HepG2 (cell line): ENCODE results near the gene YIPF3. TPM values are rescaled to one million over a fixed set of nuclear protein-coding genes. Genes with fewer than 3 reads are reported as not detected.

Experiments used
- BRCA1 ChIP-seq: sonication (generic); formaldehyde crosslinking; IDR thresholded peaks from 2 replicates; pipeline ENCODE4 v1.4.0; 2020; ENCODE audit warnings: missing genetic modification reagents
- DR1 ChIP-seq: sonication (generic); formaldehyde crosslinking; IDR thresholded peaks from 2 replicates; pipeline ENCODE4 v1.8.0; 2021; ENCODE audit warnings: mild to moderate bottlenecking, missing genetic modification reagents, inconsistent platforms
- FOXP1 ChIP-seq, 2 experiments: fragments of 450-650 bp in 1 of 2; IDR thresholded peaks; 2 replicates each; pipeline ENCODE4 v1.6.1; 2017 to 2018; ENCODE audit warnings: antibody characterized with exemption in 1 of 2
- GATAD2A ChIP-seq: IDR thresholded peaks from 2 replicates; pipeline ENCODE4 v1.6.1; 2016
- KDM5B ChIP-seq: sonication (generic); formaldehyde crosslinking; IDR thresholded peaks from 2 replicates; pipeline ENCODE4 v1.4.0; 2020; ENCODE audit warnings: missing genetic modification reagents, mild to moderate bottlenecking, borderline replicate concordance
- NFYC ChIP-seq: IDR thresholded peaks from 2 replicates; pipeline ENCODE4 v1.6.1; 2016; ENCODE audit warnings: missing genetic modification reagents, missing compliant biosample characterization
- NR2F6 ChIP-seq, 2 experiments: IDR thresholded peaks; 2 replicates each; pipeline ENCODE4 v1.6.1; 2016; ENCODE audit warnings: antibody characterized with exemption in 1 of 2, mild to moderate bottlenecking in 1 of 2
- SP1 ChIP-seq, 2 experiments: fragments of 450-650 bp in 1 of 2; sonication (generic) in 1 of 2; formaldehyde crosslinking in 1 of 2; IDR thresholded peaks; 2 replicates each; pipeline versions ENCODE4 v1.4.0 to v1.6.1; 2016 to 2020; ENCODE audit warnings: missing genetic modification reagents in 1 of 2
- SP2 ChIP-seq: sonication (generic); formaldehyde crosslinking; IDR thresholded peaks from 2 replicates; pipeline ENCODE4 v1.5.1; 2020; ENCODE audit warnings: mild to moderate bottlenecking, missing genetic modification reagents
- SRSF4 ChIP-seq: fragments of 200-400 bp; formaldehyde crosslinking; IDR thresholded peaks from one replicate; pipeline ENCODE4 v1.6.1; 2018; ENCODE audit warnings: mild to moderate bottlenecking, low read depth, low read length, moderate library complexity; ENCODE audit not compliant: poor library complexity, severe bottlenecking
- ZFP36L1 ChIP-seq: sonication (generic); formaldehyde crosslinking; IDR thresholded peaks from 2 replicates; pipeline ENCODE4 v1.8.0; 2022; ENCODE audit warnings: mild to moderate bottlenecking, missing genetic modification reagents, moderate library complexity
- ZNF446 ChIP-seq: sonication (generic); formaldehyde crosslinking; IDR thresholded peaks from 2 replicates; pipeline ENCODE4 v1.5.0; 2020; ENCODE audit warnings: mild to moderate bottlenecking, missing genetic modification reagents
- ZNF460 ChIP-seq: sonication (generic); formaldehyde crosslinking; IDR thresholded peaks from 2 replicates; pipeline ENCODE4 v1.5.1; 2020; ENCODE audit warnings: missing genetic modification reagents, mild to moderate bottlenecking, borderline replicate concordance
- ZNF709 ChIP-seq: sonication (generic); formaldehyde crosslinking; IDR thresholded peaks from 2 replicates; pipeline ENCODE4 v1.5.0; 2020; ENCODE audit warnings: mild to moderate bottlenecking, missing genetic modification reagents
- ZNF724P ChIP-seq: sonication (generic); formaldehyde crosslinking; IDR thresholded peaks from 2 replicates; pipeline ENCODE4 v1.8.0; 2022; ENCODE audit warnings: missing genetic modification reagents, borderline replicate concordance
- polyA plus RNA-seq, 8 experiments: library from polyadenylated mRNA; depleted of rRNA in 3 of 8; stranded (reverse) in 7 of 8; unstranded in 1 of 8; fragments of >200 nt; fragmentation: Illumina TruSeq in 4 of 8; extraction: Trizol in 4 of 8; gene quantifications; 2 replicates each; pipeline versions ENCODE4 v1.2.1 to v1.2.3, GENCODE V29; 2011 to 2016; ENCODE audit warnings: low read depth in 4 of 8, missing spikeins in 1 of 8, mixed read lengths in 1 of 8; ENCODE audit not compliant: insufficient read depth in 1 of 8
- total RNA-seq, 5 experiments: library from RNA; depleted of rRNA; stranded (reverse); fragments of >200 nt; fragmentation: Illumina TruSeq; extraction: Trizol; gene quantifications; 2 replicates each; pipeline ENCODE4 v1.2.3, GENCODE V29; 2016; ENCODE audit warnings: low read depth in 1 of 5
- TF ChIP-seq, protein P1 (sequence below): sonication (generic); formaldehyde crosslinking; IDR thresholded peaks from 2 replicates; pipeline ENCODE4 v1.8.1; 2022; ENCODE audit warnings: mild to moderate bottlenecking, missing genetic modification reagents
- TF ChIP-seq, protein P2 (sequence below): sonication (generic); formaldehyde crosslinking; IDR thresholded peaks from 2 replicates; pipeline ENCODE4 v1.5.1; 2020; ENCODE audit warnings: mild to moderate bottlenecking, missing genetic modification reagents, moderate library complexity
- TF ChIP-seq, protein P3 (sequence below): sonication (generic); formaldehyde crosslinking; IDR thresholded peaks from 2 replicates; pipeline ENCODE4 v1.5.0; 2020; ENCODE audit warnings: mild to moderate bottlenecking, missing genetic modification reagents
- TF ChIP-seq, protein P4 (sequence below): sonication (generic); formaldehyde crosslinking; IDR thresholded peaks from 2 replicates; pipeline ENCODE4 v1.8.0; 2022; ENCODE audit warnings: mild to moderate bottlenecking, missing genetic modification reagents; ENCODE audit not compliant: insufficient replicate concordance

Gene YIPF3
- total and polyA plus RNA-seq, 2 of the 13 experiments (the other 11 are each of a cell fraction or from before 2014, with no cell fraction given): 107 to 206 TPM

DNA sequence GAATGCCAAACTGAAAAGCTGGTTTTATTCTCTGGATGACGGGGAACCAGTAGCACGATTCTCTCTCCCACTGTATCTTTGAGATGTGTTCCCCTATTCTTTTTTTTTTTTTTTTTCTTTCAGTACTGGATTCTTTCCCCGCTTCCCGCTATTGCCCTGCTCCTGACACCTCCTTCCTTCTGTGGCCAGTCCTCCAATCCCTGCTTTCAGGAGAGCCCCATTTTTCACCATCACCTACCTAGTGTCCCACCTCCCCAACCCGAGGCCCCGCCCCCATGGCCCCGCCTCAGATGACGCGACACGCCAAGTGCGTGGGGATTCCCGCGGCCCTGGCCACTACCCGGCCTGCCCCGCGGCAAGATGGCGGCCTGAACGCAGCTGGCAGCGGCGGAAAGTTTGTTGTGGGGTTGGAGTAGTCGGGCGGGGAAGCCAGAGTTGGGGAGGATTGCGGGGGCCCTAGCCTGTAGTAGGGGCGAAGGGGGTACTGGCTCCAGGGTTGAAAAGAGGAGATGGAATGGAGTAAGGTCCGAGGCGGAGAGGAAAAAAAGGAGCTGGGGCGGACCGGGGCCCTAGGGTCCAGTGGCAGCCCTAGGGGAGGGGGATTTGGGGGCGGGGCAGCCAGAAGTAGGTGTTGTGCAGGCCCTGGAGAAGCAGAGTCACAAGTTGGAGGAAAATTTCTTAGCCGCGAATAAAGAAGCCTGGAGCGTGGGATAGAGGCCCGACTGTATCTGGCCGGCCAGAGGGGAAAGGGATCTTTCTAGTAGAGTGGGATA is 39.3 kb downstream of the YIPF3 start, which contains the start of gene TJAP1 (continued):
- TF ChIP-seq NR2F6 (IDR thresholded peaks at IDR 0.05) (no peak), NR2F6 (CRISPR knock-in tag; IDR thresholded peaks at IDR 0.05) (0 out of 2 replicates have a peak, but pooled peaks have one; percentile 10), KDM5B (CRISPR knock-in tag) (peak; percentile 75; the same call in 1 of the 2 replicates), ZNF460 (CRISPR knock-in tag) (no peak), GATAD2A (CRISPR knock-in tag) (peak; percentile 51; the same call in 1 of the 2 replicates), ZFP36L1 (CRISPR knock-in tag) (0 out of 2 replicates have a peak, but pooled peaks have one; percentile 51), ZNF724P (CRISPR knock-in tag) (no peak), FOXP1 (IDR thresholded peaks at IDR 0.05) (no peak), FOXP1 (CRISPR knock-in tag; IDR thresholded peaks at IDR 0.05) (no peak), BRCA1 (CRISPR knock-in tag) (no peak), SRSF4 (no peak), ZNF446 (no peak; the same call in 1 of the 2 replicates), SP1 (IDR thresholded peaks at IDR 0.05) (no peak), SP1 (CRISPR knock-in tag; IDR thresholded peaks at IDR 0.05) (peak; percentile 89), NFYC (CRISPR knock-in tag) (no peak), ZNF709 (CRISPR knock-in tag) (0 out of 2 replicates have a peak, but pooled peaks have one; percentile 30), SP2 (no peak; the same call in 1 of the 2 replicates), DR1 (CRISPR knock-in tag) (peak; percentile 81)
- TF ChIP-seq, protein P1, sequence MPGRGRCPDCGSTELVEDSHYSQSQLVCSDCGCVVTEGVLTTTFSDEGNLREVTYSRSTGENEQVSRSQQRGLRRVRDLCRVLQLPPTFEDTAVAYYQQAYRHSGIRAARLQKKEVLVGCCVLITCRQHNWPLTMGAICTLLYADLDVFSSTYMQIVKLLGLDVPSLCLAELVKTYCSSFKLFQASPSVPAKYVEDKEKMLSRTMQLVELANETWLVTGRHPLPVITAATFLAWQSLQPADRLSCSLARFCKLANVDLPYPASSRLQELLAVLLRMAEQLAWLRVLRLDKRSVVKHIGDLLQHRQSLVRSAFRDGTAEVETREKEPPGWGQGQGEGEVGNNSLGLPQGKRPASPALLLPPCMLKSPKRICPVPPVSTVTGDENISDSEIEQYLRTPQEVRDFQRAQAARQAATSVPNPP (CRISPR knock-in tag): no peak
- TF ChIP-seq, protein P2, sequence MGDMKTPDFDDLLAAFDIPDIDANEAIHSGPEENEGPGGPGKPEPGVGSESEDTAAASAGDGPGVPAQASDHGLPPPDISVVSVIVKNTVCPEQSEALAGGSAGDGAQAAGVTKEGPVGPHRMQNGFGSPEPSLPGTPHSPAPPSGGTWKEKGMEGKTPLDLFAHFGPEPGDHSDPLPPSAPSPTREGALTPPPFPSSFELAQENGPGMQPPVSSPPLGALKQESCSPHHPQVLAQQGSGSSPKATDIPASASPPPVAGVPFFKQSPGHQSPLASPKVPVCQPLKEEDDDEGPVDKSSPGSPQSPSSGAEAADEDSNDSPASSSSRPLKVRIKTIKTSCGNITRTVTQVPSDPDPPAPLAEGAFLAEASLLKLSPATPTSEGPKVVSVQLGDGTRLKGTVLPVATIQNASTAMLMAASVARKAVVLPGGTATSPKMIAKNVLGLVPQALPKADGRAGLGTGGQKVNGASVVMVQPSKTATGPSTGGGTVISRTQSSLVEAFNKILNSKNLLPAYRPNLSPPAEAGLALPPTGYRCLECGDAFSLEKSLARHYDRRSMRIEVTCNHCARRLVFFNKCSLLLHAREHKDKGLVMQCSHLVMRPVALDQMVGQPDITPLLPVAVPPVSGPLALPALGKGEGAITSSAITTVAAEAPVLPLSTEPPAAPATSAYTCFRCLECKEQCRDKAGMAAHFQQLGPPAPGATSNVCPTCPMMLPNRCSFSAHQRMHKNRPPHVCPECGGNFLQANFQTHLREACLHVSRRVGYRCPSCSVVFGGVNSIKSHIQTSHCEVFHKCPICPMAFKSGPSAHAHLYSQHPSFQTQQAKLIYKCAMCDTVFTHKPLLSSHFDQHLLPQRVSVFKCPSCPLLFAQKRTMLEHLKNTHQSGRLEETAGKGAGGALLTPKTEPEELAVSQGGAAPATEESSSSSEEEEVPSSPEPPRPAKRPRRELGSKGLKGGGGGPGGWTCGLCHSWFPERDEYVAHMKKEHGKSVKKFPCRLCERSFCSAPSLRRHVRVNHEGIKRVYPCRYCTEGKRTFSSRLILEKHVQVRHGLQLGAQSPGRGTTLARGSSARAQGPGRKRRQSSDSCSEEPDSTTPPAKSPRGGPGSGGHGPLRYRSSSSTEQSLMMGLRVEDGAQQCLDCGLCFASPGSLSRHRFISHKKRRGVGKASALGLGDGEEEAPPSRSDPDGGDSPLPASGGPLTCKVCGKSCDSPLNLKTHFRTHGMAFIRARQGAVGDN: peak; percentile 94
- TF ChIP-seq, protein P3, sequence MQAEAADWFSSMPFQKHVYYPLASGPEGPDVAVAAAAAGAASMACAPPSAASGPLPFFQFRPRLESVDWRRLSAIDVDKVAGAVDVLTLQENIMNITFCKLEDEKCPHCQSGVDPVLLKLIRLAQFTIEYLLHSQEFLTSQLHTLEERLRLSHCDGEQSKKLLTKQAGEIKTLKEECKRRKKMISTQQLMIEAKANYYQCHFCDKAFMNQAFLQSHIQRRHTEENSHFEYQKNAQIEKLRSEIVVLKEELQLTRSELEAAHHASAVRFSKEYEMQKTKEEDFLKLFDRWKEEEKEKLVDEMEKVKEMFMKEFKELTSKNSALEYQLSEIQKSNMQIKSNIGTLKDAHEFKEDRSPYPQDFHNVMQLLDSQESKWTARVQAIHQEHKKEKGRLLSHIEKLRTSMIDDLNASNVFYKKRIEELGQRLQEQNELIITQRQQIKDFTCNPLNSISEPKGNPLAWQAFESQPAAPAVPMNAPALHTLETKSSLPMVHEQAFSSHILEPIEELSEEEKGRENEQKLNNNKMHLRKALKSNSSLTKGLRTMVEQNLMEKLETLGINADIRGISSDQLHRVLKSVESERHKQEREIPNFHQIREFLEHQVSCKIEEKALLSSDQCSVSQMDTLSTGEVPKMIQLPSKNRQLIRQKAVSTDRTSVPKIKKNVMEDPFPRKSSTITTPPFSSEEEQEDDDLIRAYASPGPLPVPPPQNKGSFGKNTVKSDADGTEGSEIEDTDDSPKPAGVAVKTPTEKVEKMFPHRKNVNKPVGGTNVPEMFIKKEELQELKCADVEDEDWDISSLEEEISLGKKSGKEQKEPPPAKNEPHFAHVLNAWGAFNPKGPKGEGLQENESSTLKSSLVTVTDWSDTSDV (CRISPR knock-in tag): no peak
- TF ChIP-seq, protein P4, sequence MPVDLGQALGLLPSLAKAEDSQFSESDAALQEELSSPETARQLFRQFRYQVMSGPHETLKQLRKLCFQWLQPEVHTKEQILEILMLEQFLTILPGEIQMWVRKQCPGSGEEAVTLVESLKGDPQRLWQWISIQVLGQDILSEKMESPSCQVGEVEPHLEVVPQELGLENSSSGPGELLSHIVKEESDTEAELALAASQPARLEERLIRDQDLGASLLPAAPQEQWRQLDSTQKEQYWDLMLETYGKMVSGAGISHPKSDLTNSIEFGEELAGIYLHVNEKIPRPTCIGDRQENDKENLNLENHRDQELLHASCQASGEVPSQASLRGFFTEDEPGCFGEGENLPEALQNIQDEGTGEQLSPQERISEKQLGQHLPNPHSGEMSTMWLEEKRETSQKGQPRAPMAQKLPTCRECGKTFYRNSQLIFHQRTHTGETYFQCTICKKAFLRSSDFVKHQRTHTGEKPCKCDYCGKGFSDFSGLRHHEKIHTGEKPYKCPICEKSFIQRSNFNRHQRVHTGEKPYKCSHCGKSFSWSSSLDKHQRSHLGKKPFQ: no peak
